ENCODE data around the gene HDAC9. TPM values are rescaled to one million over a fixed set of nuclear protein-coding genes. Genes with fewer than 3 reads are reported as not detected.
A peak's percentile ranks its signal among the peaks of the same experiment; 100 is the strongest.

The HDAC9 gene
- total RNA-seq, 1 experiment from 2014 or later, result 17.1 TPM

DNA sequence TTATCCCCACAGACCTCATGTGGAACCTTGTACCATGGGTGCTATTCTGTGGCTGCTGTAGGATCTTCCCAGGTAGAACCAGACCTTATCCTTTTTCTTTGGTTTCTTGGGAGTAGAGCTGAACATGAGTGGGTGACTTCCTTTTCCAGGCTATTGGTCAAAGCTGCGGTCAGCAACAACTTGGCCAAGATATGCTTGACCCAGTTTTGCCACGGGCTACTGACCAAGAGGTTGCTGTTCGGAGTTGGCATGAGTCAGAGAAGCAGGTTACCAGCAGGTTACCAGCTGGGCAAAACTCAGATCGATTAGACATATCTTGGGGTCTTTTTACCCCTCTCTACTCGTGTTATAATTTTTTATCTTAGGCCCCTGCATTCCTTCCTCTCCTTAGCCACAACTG is 36.7 kb upstream of the HDAC9 start:
- POLR2A ChIA-PET, result interaction anchor here (0.8 kb wide), 1 partner anchor 51 kb away, joined by 3 read pairs; no protein-coding TSS in a partner anchor
- DNase-seq (ENCODE audit: low read depth, low spot score), result no peak
- in situ Hi-C loops (cut with HindIII; ENCODE audit: low pct_unique_long_range_greater_than_20kb, low sequenced_read_pairs), result no loop called here

DNA sequence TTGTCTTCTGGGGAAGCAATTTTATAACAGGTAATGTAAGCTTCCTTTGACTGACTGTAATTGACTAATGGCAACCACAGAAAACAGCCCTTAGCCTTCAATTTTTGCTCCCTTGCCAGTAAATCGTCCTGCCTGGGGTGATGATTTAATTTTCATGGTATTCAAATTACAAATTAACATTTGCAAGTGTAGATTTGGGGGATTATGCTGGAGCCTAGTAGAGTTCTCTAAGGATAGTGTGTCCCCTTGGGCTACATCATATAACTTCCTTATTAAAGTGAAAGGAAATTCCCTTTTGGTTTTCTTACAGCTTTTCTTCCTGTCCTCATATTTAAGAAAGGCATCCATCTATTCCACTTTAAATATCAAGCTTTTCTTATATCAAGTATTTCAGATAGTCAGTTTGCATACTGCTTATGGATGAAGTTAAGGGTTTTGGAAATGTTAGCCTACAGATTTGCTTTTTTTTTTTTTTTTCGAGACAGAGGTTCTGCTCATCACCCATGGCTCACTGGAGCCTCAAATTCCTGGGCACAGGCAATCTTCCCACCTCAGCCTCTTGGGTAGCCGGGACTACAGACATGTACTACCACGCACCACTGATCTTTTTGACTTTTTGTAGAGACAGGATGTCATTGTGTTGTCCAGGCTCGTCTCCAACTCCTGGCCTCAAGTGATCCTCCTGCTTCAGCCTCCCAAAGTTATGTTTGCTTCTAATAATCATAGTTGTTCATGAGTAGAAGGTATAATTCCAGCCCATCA is 35.9 kb upstream of the HDAC9 start:
- Histone ChIP-seq H3K36me3 (ENCODE audit: control insufficient read depth, insufficient read depth, low read length) (no peaks in the 10 kb centered on the region), H3K27ac (ENCODE audit: low read length) (peak overlapping the region; percentile 49; the same call in 1 of the 2 replicates), H3K4me3 (ENCODE audit: low read depth in 2 of 2, low read length in 2 of 2) (no peak overlapping the region), H3K9me3 (ENCODE audit: control insufficient read depth, insufficient read depth, low read depth, low read length) (peaks cover 7% of the 10 kb centered on the region; the same call in 1 of the 2 replicates), H3K4me1 (ENCODE audit: control insufficient read depth, insufficient read depth, low read length) (peaks cover 6% of the 10 kb centered on the region; the same call in 1 of the 2 replicates), H3K27me3 (ENCODE audit: control insufficient read depth, insufficient read depth, low read length) (no peaks in the 10 kb centered on the region)
- intact Hi-C loops (cut with micrococcal nuclease; ENCODE audit: unreplicated experiment), result no loop called here
- no TSS peak for BruUV-seq (replicated peaks)
- POLR2A ChIA-PET, result interaction anchor here (0.7 to 0.8 kb wide), 3 partner anchors 48 to 109 kb away, joined by 3 to 7 read pairs (median 5); no protein-coding TSS in a partner anchor
- TF ChIP-seq TCF7L2 (IDR thresholded peaks at IDR 0.05; ENCODE audit: low read depth, low read length) (no peak), POLR2AphosphoS5 (IDR thresholded peaks at IDR 0.05; ENCODE audit: low read depth, low read length) (no peak), SIN3A (IDR thresholded peaks at IDR 0.05; ENCODE audit: borderline replicate concordance, insufficient read depth, low read depth, low read length) (no peak)
- TF ChIP-seq, protein P1, sequence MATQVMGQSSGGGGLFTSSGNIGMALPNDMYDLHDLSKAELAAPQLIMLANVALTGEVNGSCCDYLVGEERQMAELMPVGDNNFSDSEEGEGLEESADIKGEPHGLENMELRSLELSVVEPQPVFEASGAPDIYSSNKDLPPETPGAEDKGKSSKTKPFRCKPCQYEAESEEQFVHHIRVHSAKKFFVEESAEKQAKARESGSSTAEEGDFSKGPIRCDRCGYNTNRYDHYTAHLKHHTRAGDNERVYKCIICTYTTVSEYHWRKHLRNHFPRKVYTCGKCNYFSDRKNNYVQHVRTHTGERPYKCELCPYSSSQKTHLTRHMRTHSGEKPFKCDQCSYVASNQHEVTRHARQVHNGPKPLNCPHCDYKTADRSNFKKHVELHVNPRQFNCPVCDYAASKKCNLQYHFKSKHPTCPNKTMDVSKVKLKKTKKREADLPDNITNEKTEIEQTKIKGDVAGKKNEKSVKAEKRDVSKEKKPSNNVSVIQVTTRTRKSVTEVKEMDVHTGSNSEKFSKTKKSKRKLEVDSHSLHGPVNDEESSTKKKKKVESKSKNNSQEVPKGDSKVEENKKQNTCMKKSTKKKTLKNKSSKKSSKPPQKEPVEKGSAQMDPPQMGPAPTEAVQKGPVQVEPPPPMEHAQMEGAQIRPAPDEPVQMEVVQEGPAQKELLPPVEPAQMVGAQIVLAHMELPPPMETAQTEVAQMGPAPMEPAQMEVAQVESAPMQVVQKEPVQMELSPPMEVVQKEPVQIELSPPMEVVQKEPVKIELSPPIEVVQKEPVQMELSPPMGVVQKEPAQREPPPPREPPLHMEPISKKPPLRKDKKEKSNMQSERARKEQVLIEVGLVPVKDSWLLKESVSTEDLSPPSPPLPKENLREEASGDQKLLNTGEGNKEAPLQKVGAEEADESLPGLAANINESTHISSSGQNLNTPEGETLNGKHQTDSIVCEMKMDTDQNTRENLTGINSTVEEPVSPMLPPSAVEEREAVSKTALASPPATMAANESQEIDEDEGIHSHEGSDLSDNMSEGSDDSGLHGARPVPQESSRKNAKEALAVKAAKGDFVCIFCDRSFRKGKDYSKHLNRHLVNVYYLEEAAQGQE (IDR thresholded peaks at IDR 0.05; ENCODE audit: insufficient read depth in 1 of 2, low read depth in 2 of 2, low read length in 1 of 2), result no peak
- TF ChIP-seq, protein P2, sequence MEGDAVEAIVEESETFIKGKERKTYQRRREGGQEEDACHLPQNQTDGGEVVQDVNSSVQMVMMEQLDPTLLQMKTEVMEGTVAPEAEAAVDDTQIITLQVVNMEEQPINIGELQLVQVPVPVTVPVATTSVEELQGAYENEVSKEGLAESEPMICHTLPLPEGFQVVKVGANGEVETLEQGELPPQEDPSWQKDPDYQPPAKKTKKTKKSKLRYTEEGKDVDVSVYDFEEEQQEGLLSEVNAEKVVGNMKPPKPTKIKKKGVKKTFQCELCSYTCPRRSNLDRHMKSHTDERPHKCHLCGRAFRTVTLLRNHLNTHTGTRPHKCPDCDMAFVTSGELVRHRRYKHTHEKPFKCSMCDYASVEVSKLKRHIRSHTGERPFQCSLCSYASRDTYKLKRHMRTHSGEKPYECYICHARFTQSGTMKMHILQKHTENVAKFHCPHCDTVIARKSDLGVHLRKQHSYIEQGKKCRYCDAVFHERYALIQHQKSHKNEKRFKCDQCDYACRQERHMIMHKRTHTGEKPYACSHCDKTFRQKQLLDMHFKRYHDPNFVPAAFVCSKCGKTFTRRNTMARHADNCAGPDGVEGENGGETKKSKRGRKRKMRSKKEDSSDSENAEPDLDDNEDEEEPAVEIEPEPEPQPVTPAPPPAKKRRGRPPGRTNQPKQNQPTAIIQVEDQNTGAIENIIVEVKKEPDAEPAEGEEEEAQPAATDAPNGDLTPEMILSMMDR (IDR thresholded peaks at IDR 0.05), result no peak
- CTCF ChIA-PET, result interaction anchor here (0.6 to 0.7 kb wide), 2 partner anchors 753 to 1640 kb away, joined by 3 to 7 read pairs; no protein-coding TSS in a partner anchor
- in situ Hi-C loops (cut with HindIII; ENCODE audit: low pct_unique_long_range_greater_than_20kb, low sequenced_read_pairs), result no loop called here
- DNase-seq (ENCODE audit: low read depth, low spot score) (no peak), ATAC-seq (no peak)

More for the DNA sequence above, 36.7 kb upstream of the HDAC9 start:
- H3K9me3 ChIP-seq (ENCODE audit: control insufficient read depth, insufficient read depth, low read depth, low read length), result 0 out of 2 replicates have a peak, but pooled peaks cover 3% of the 10 kb centered on the region
- peak; percentile 71 for ATAC-seq
- TF ChIP-seq, protein P1 (IDR thresholded peaks at IDR 0.05; ENCODE audit: insufficient read depth in 1 of 2, low read depth in 2 of 2, low read length in 1 of 2), result no peak
- TF ChIP-seq POLR2AphosphoS5 (IDR thresholded peaks at IDR 0.05; ENCODE audit: low read depth, low read length) (no peak), TCF7L2 (IDR thresholded peaks at IDR 0.05; ENCODE audit: low read depth, low read length) (peak; percentile 47; the same call in 1 of the 2 replicates), SIN3A (IDR thresholded peaks at IDR 0.05; ENCODE audit: borderline replicate concordance, insufficient read depth, low read depth, low read length) (no peak)
- TF ChIP-seq, protein P2 (IDR thresholded peaks at IDR 0.05), result no peak
- H3K27ac ChIP-seq (ENCODE audit: low read length), result peak overlapping the region; percentile 49; the same call in 1 of the 2 replicates
- H3K4me1 ChIP-seq (ENCODE audit: control insufficient read depth, insufficient read depth, low read length), result peaks cover 6% of the 10 kb centered on the region; the same call in 1 of the 2 replicates
- H3K27me3 ChIP-seq (ENCODE audit: control insufficient read depth, insufficient read depth, low read length), result no peaks in the 10 kb centered on the region
- no peak overlapping the region for H3K4me3 ChIP-seq (ENCODE audit: low read depth in 2 of 2, low read length in 2 of 2)
- intact Hi-C loops (cut with micrococcal nuclease; ENCODE audit: unreplicated experiment), result no loop called here
- CTCF ChIA-PET, result no interaction called here
- no TSS peak for BruUV-seq (replicated peaks)
- H3K36me3 ChIP-seq (ENCODE audit: control insufficient read depth, insufficient read depth, low read length), result no peaks in the 10 kb centered on the region
